8988T (cell line): ENCODE results near the gene PRPF18.

Experiments used
- DNase-seq: peaks from one replicate; pipeline ENCODE4 v3.0.0; 2011

The PRPF18 gene

GRCh38 chr10:13608246-13608853 lies 21.6 kb downstream of the PRPF18 start:
- no peak for DNase-seq

- DNase-seq, result no peak
Measured at GRCh38 chr10:13612654-13613373, 26.0 kb downstream of the PRPF18 start.

- DNase-seq, result no peak
Measured at GRCh38 chr10:13613519-13613918, 26.8 kb downstream of the PRPF18 start.

- DNase-seq, result no peak
Measured at GRCh38 chr10:13614530-13615332, 28.0 kb downstream of the PRPF18 start.

GRCh38 chr10:13615650-13616300 lies 29.0 kb downstream of the PRPF18 start:
- DNase-seq, result no peak

- no peak for DNase-seq
Measured at GRCh38 chr10:13617116-13617515, 30.4 kb downstream of the PRPF18 start.

- DNase-seq, result no peak
Measured at GRCh38 chr10:13621931-13622330, 35.2 kb downstream of the PRPF18 start.

- DNase-seq, result no peak
Measured at GRCh38 chr10:13624630-13625029, 37.9 kb downstream of the PRPF18 start.

- no peak for DNase-seq
Measured at GRCh38 chr10:13627459-13628310, 40.9 kb downstream of the PRPF18 start.

- DNase-seq, result no peak
Measured at GRCh38 chr10:13628661-13629060, 41.9 kb downstream of the PRPF18 start.

GRCh38 chr10:13629116-13629515 lies 42.4 kb downstream of the PRPF18 start:
- DNase-seq, result no peak

- DNase-seq, result no peak
Measured at GRCh38 chr10:13630231-13630630, 43.5 kb downstream of the PRPF18 start.

GRCh38 chr10:13631594-13631993 lies 44.8 kb downstream of the PRPF18 start:
- DNase-seq, result no peak

GRCh38 chr10:13632440-13632839 lies 45.7 kb downstream of the PRPF18 start:
- DNase-seq, result no peak

GRCh38 chr10:13632884-13633440 lies 46.2 kb downstream of the PRPF18 start:
- no peak for DNase-seq

- no peak for DNase-seq
Measured at GRCh38 chr10:13633689-13634088, 46.9 kb downstream of the PRPF18 start.

- no peak for DNase-seq
Measured at GRCh38 chr10:13634207-13634606, 47.4 kb downstream of the PRPF18 start.

- DNase-seq, result no peak
Measured at GRCh38 chr10:13636776-13637175, 50.0 kb downstream of the PRPF18 start.

- no peak for DNase-seq
Measured at GRCh38 chr10:13637303-13637856, 50.6 kb downstream of the PRPF18 start.

- DNase-seq, result no peak
Measured at GRCh38 chr10:13637894-13638293, 51.1 kb downstream of the PRPF18 start.

- DNase-seq, result no peak
Measured at GRCh38 chr10:13642293-13642692, 55.5 kb downstream of the PRPF18 start.

GRCh38 chr10:13643016-13643415 lies 56.3 kb downstream of the PRPF18 start:
- DNase-seq, result no peak
